HG02973 (cell line): ENCODE results near the gene CDC42BPA.
"Not testable (repeated sequence)": the region's sequence is repeated elsewhere in the genome, so short reads cannot be mapped to it uniquely, and the experiment has no call there.

Source experiments
- ATAC-seq: cut with Tn5 transposase; IDR thresholded peaks from one replicate; pipeline ENCODE4 v1.9.1; 2021; ENCODE audit warnings: moderate library complexity; ENCODE audit not compliant: unreplicated experiment

CDC42BPA gene

DNA sequence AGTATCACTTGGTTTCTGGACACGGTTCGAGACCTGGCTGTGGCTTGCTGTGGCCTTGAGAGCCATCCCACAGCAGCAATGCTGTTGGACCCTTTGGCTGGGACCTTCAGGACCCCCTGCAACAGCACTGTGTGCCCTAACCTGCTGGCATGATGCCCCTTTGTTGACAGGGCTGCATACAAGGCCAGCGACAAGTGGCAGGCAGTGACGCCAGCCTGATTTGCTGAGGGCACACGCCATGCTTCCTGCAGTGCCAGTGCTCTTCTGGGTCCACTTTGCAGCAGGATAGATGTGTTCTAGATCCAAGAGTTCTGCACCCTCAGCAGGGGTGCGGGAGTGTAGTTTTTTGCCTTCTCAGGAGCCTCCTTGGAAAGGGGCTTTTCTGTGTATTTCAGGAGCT, 345.4 kb downstream of the CDC42BPA start:
- ATAC-seq, result no peak

DNA sequence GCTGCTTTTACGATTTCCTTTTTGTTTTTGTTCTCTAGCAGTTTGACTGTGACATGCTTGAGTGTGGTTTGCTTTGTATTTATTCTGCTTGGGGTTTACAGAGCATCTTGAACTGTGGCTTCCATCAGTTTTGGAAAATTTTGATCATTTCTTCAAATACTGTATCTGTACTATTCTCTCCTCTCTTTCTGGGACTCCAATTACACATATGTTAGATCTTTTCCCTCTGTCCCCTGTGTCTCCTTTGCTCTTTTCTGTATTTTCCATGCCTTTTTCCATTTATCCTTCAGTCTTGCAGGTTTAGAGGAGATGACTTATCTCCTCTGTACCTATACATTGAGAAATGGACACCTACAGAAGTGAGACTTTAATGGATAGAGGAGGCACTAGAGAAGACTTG, 346.5 kb downstream of the CDC42BPA start:
- no peak for ATAC-seq

DNA sequence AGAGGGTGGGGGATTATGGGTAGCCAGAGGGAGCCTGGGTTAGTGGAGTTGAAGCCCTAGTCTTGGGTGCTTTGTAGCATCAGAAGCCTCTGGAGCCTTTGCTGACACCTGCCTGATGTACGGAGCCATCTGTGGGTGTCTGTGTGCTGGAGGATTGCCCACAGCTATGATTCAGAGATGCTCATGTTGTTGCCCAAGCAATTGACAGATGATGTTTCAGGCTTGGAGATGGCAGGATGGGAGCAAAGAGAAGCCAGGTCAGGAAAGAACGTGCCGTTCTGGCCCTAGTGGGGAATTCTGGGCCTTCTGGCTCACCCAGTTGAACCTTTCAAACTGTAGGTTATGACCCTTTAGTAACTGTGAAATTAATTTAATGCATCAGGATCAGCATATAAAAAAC, 350.6 kb downstream of the CDC42BPA start:
- no peak for ATAC-seq

GRCh38 chr1:226966683-226967082, 351.6 kb downstream of the CDC42BPA start:
- no peak for ATAC-seq

DNA sequence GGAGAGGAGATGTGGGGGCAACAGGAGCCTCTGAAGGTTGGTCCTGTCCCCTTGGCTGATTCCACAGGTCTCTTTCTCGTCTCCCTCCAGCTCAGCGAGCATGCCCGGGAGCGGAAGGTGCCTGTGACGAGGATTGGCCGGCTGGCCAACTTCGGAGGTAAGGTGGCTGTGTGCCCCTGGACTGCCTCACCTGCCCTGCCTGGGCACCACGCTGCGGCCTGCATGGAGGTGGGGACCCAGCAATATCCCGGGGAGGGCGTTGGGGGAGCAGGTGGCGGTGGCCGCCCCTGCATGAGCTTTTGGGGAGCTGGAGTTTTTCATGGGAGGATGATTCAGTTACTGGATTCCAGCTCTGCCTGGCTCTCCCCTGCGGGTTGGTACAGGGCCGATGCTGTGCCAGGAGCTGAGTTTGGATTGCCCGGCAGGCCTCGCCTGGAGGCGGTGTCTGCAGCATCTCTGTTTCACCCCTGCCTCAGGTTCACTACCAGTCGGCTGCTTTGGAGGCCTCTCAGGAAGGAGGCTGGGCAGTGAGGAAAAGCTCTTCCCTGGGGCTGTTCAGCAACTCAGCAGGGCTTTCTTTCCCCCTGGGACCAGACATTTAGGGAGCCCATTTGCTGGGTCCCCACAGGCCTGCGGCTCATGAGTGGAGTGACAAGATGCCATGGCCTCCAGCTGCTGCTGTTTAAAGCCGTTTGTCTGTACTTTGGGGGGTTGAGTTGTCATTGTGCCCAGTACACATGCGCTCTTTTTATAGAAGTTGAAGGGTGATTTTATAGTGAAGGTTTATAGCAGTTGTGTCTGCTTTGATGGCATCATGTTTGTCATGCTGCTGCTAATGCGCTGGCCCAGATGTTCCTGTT, 352.5 kb downstream of the CDC42BPA start:
- ATAC-seq, result no peak

GRCh38 chr1:226964611-226965486, 353.4 kb downstream of the CDC42BPA start:
- no peak for ATAC-seq

GRCh38 chr1:226964068-226964425, 354.2 kb downstream of the CDC42BPA start:
- ATAC-seq, result no peak

DNA sequence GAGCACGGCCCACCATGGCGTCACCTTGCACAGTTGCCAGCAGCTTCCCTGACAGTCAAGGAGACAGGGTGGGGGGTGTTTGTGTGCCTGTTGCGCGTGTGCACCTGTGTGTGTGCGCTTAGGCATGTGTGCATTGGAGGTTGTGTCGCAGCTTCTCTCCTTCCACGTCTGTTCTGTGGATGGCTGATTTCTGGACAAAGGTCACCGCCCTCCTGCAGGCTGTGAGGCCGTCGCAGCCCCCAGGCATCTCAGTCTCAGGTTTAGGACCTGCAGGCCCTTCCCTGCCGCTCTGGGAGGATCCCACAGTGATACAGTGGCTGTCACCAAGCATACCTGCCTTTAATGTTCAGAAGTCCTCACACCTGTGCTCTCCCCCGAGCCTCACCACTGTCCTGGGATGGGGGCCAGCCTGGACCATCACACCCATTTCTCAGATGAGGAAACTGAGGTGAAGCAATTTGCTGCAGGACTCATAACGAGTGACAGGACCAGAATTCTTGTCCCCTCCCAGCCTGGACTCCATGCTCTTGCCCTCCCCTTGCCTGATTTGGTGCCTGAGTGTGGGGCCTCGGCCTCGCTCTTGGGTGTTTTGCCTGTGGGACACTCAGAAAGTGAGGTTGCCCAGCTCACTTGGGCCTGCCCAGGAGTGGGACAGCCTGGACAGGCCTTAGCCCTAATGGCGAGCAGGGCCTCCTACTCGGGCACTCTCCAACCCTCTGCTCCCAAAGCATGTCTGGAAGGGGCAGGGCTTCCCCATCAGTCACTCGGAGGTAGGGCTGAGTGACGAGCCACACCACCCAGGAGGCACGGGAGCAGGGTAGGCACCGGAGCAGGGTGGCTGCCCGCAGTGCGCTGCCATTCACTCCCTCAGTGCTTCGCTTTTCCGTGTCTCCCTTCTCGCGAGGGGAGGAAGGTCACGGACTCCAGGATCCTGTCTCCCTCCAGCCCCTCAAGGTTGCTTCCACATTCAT, 355.6 kb downstream of the CDC42BPA start:
- no peak for ATAC-seq

DNA sequence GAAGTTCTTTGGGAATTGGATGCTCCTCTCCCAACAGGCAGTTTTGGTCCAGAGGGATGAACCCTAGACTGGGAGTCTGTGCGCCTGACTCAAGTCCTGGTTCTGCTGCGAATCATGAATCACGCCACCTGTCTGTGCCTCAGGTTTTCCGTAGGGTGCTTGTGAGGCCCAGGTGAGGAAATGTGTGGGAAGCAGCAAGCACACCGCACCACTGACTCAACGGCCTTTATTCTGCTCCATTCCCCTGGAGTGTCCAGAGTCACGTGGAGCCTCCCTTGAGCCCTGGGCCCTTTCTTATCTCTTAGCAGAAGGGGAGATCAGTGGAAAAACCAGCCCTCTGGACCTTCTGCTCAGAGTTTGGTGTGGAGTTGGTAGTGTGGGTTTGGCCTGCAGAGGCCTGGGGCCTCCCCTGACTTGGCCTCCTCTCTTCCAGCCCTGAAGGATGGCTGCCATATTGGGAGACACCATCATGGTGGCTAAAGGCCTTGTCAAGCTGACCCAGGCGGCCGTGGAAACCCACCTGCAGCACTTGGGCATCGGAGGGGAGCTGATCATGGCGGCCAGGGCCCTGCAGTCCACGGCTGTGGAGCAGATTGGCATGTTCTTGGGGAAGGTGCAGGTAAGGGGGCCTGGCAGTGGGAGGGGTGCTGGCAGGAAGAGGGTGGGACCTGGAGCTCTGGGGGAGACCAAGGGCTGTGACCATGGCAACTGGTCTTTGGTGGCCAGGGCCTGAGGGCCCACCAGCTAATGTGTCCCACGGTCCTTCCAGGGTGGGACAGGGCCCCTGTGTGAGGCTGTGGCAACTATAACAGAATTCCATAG, 357.1 kb downstream of the CDC42BPA start:
- ATAC-seq, result no peak

DNA sequence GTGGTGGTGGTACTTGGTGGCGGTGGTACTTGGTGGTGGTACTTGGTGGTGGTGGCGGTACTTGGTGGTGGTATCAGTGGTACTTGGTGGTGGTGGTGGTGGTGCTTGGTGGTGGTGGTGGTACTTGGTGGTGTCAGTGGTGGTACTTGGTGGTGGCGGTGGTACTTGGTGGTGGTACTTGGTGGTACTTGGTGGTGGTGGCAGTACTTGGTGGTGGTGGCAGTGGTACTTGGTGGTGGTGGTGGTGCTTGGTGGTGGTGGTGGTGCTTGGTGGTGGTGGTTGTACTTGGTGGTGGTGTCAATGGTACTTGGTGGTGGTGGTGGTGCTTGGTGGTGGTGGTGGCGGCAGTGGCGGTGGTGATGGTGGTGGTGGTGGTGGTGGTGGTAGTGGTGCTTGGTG, 358.0 kb downstream of the CDC42BPA start:
- no peak for ATAC-seq

- ATAC-seq, result no peak
Measured at GRCh38 chr1:226958300-226958699, 360.0 kb downstream of the CDC42BPA start.

- no peak for ATAC-seq
Measured at GRCh38 chr1:226957714-226958113, 360.6 kb downstream of the CDC42BPA start.

- ATAC-seq, result no peak
Measured at GRCh38 chr1:226956942-226957713, 361.2 kb downstream of the CDC42BPA start.

GRCh38 chr1:226955857-226956256, 362.4 kb downstream of the CDC42BPA start:
- not testable (repeated sequence) for ATAC-seq

DNA sequence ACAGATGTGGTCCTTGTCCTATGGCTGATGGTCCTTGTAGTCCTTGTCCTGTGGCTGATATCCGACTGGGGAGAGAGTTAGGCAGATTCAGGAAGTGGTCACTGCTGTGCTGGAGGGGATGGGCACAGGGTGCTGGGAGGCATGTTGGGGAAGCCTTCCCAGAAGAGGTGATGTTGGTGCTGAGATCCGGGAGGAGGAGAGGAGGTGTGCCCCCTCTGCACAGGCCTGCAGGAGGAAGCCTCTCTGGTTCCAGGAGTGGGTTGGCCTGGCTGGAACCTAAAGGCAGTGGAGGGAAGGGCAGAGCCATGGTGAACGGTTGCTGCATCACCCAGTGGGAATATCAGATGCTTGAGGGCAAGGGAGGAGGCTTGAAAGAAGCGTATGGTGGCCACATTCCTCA, 363.5 kb downstream of the CDC42BPA start:
- ATAC-seq, result no peak

DNA sequence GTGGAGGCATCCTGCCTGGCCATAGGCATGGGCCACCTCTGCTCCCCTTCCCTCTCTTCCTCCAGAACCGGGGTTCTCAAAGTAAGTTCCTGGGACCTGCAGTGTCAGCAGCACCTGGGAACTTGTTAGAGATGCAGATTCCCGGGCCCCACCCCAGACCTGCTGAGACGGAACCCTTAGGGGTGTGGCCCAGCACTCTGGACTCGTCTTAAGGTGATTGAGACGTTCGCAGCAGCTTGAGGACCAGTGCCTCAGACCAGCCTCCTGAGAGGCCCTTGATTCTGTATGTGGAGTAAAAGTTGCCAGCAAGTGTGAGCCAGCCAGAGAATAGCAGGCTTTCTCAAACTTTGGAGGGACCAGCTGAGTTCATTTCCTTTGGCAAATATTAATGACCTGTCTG, 364.0 kb downstream of the CDC42BPA start:
- no peak for ATAC-seq

- ATAC-seq, result no peak
Measured at GRCh38 chr1:226953175-226953800, 365.0 kb downstream of the CDC42BPA start.

DNA sequence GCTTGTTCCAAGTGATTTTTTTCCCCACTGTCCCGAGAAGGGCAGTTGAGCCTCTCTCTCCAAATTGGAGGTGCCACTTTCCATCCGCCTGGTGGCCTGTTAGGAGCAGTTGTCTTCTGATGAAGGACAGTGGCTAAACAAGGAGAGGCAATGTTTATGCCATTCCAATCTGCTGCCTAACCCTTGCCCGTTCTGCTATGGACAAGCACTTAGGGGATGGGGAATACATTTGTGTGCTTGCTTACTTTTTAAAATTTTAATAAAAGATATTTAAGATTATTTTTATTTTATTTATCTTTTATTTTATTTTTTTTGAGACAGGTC, 366.2 kb downstream of the CDC42BPA start:
- ATAC-seq, result no peak
